A549 (cell line): ENCODE results near the gene SLC24A3. TPM values are rescaled to one million over a fixed set of nuclear protein-coding genes. Genes with fewer than 3 reads are reported as not detected.

Source experiments
- ATAC-seq, 2 experiments: fragments of 200-7000 bp in 1 of 2; fragments of >200 bp in 1 of 2; cut with Nextera tagmentation in 1 of 2; cut with Tn5 transposase in 1 of 2; 3 replicates each; pipeline versions ENCODE4 v1.8.0 to v1.9.1; 2018 to 2020; ENCODE audit warnings: mild to moderate bottlenecking in 1 of 2, moderate library complexity in 1 of 2
- CTCF ChIA-PET: fragments of 300-600 bp; sonication (Branson Sonifier 250); formaldehyde crosslinking; extraction: SDS; loops from one replicate; lab custom pipeline; 2021; ENCODE audit warnings: antibody characterized with exemption, inconsistent platforms; lab: Yijun Ruan, JAX
- POLR2A ChIA-PET: fragments of 350-600 bp; formaldehyde crosslinking; extraction: SDS; loops from one replicate; lab custom pipeline; 2021; ENCODE audit warnings: antibody characterized with exemption, inconsistent platforms; lab: Yijun Ruan, JAX
- DNase-seq, 2 experiments: peaks; one replicate each; pipeline versions ENCODE4 v3.0.0 to v3.0.0-alpha.2; 2011 to 2016; ENCODE audit warnings: low read depth in 1 of 2, low spot score in 1 of 2
- FAIRE-seq: peaks from 2 replicates; lab custom pipeline; 2011; peaks lifted over from hg19 to GRCh38; lab: Jason Lieb, UNC
- H3K27ac ChIP-seq, 2 experiments: fragments of >200 bp; sonication (Bioruptor Twin); formaldehyde crosslinking; 3 replicates each; pipeline ENCODE4 v1.5.1; 2016 to 2017
- H3K4me1 ChIP-seq: fragments of >200 bp; sonication (Bioruptor Twin); formaldehyde crosslinking; 3 replicates; pipeline ENCODE4 v1.6.1; 2016
- H3K4me2 ChIP-seq: fragments of >200 bp; sonication (Bioruptor Twin); formaldehyde crosslinking; 3 replicates; pipeline ENCODE4 v1.6.1; 2016
- H3K4me3 ChIP-seq: fragments of >200 bp; sonication (Bioruptor Twin); formaldehyde crosslinking; 3 replicates; pipeline ENCODE4 v1.5.1; 2016
- H3K9me3 ChIP-seq: fragments of >200 bp; sonication (Bioruptor Twin); formaldehyde crosslinking; 3 replicates; pipeline ENCODE4 v1.6.1; 2016
- BHLHE40 ChIP-seq: IDR thresholded peaks from 2 replicates; pipeline ENCODE4 v1.6.1; 2012; ENCODE audit warnings: low read depth, low read length, inconsistent platforms
- CEBPB ChIP-seq, 2 experiments: fragments of >200 bp in 1 of 2; sonication (Bioruptor Twin) in 1 of 2; formaldehyde crosslinking in 1 of 2; IDR thresholded peaks; 2 replicates each; pipeline ENCODE4 v1.6.1; 2012 to 2016
- CHD2 ChIP-seq: fragments of 150-350 bp; IDR thresholded peaks from 2 replicates; pipeline ENCODE4 v1.6.1; 2014; ENCODE audit warnings: low read length; ENCODE audit not compliant: partially characterized antibody
- E2F6 ChIP-seq: IDR thresholded peaks from 2 replicates; pipeline ENCODE4 v1.6.1; 2012; ENCODE audit warnings: low read depth, borderline replicate concordance
- EHF ChIP-seq: fragments of 250-450 bp; sonication (Bioruptor Pico); IDR thresholded peaks from 2 replicates; pipeline ENCODE4 v1.5.0; 2020; ENCODE audit warnings: mild to moderate bottlenecking
- EP300 ChIP-seq, 2 experiments: fragments of >200 bp; sonication (Bioruptor Twin); formaldehyde crosslinking; IDR thresholded peaks; 2 replicates in 1 of 2; 3 replicates in 1 of 2; pipeline ENCODE4 v1.6.1; 2016 to 2017
- ESRRA ChIP-seq: fragments of 150-350 bp; IDR thresholded peaks from 2 replicates; pipeline ENCODE4 v1.6.1; 2014; ENCODE audit warnings: mild to moderate bottlenecking, low read length, borderline replicate concordance
- HDAC2 ChIP-seq: fragments of 200-600 bp; sonication (generic); IDR thresholded peaks from 2 replicates; pipeline ENCODE4 v1.6.1; 2016
- HES2 ChIP-seq: fragments of >200 bp; sonication (Bioruptor Twin); formaldehyde crosslinking; IDR thresholded peaks from 2 replicates; pipeline ENCODE4 v1.6.1; 2016
- HEYL ChIP-seq: fragments of 250-450 bp; sonication (Bioruptor Pico); IDR thresholded peaks from 2 replicates; pipeline ENCODE4 v1.8.0; 2021; ENCODE audit warnings: mild to moderate bottlenecking, moderate library complexity
- HOXB13 ChIP-seq: fragments of 250-450 bp; sonication (Bioruptor Pico); IDR thresholded peaks from 2 replicates; pipeline ENCODE4 v1.5.0; 2020; ENCODE audit warnings: low read depth, mild to moderate bottlenecking, moderate library complexity
- JUNB ChIP-seq: fragments of >200 bp; sonication (Bioruptor Twin); formaldehyde crosslinking; IDR thresholded peaks from 2 replicates; pipeline ENCODE4 v1.6.1; 2016
- KDM1A ChIP-seq: fragments of 200-600 bp; sonication (generic); IDR thresholded peaks from 2 replicates; pipeline ENCODE4 v1.6.1; 2016; ENCODE audit warnings: low read depth, mild to moderate bottlenecking
- MAFK ChIP-seq: fragments of 450-650 bp; IDR thresholded peaks from 2 replicates; pipeline ENCODE4 v1.6.1; 2014; ENCODE audit not compliant: partially characterized antibody
- MAX ChIP-seq: IDR thresholded peaks from 2 replicates; pipeline ENCODE4 v1.6.1; 2012
- NPAS2 ChIP-seq: fragments of 250-450 bp; sonication (Bioruptor Pico); IDR thresholded peaks from 2 replicates; pipeline ENCODE4 v1.8.0; 2022; ENCODE audit warnings: mild to moderate bottlenecking, moderate library complexity, borderline replicate concordance
- PHF8 ChIP-seq: fragments of 200-600 bp; sonication (generic); IDR thresholded peaks from 2 replicates; pipeline ENCODE4 v1.6.1; 2016; ENCODE audit warnings: low read depth, mild to moderate bottlenecking, antibody characterized with exemption, moderate library complexity, borderline replicate concordance
- POLR2A ChIP-seq: IDR thresholded peaks from 2 replicates; pipeline ENCODE4 v1.6.1; 2012; ENCODE audit warnings: mild to moderate bottlenecking, low read length
- RAD21 ChIP-seq, 2 experiments: fragments of >200 bp in 1 of 2; sonication (Bioruptor Twin) in 1 of 2; formaldehyde crosslinking in 1 of 2; IDR thresholded peaks in 1 of 2; conservative IDR thresholded peaks in 1 of 2; 2 replicates in 1 of 2; 3 replicates in 1 of 2; pipeline ENCODE4 v1.6.1; 2012 to 2018; ENCODE audit warnings: inconsistent platforms in 1 of 2
- RARB ChIP-seq: fragments of 250-450 bp; sonication (Bioruptor Pico); IDR thresholded peaks from 2 replicates; pipeline ENCODE4 v1.8.0; 2021; ENCODE audit warnings: mild to moderate bottlenecking, moderate library complexity
- RCOR1 ChIP-seq: fragments of 150-350 bp; IDR thresholded peaks from 2 replicates; pipeline ENCODE4 v1.6.1; 2014; ENCODE audit warnings: antibody characterized with exemption, low read length, low read depth
- REST ChIP-seq: fragments of 200-600 bp; sonication (generic); IDR thresholded peaks from 2 replicates; pipeline ENCODE4 v1.6.1; 2016; ENCODE audit warnings: antibody characterized with exemption, mild to moderate bottlenecking, moderate library complexity
- RNF2 ChIP-seq: fragments of 200-600 bp; sonication (generic); IDR thresholded peaks from 2 replicates; pipeline ENCODE4 v1.6.1; 2016; ENCODE audit warnings: low read depth, mild to moderate bottlenecking, antibody characterized with exemption, moderate library complexity, borderline replicate concordance
- SREBF2 ChIP-seq: fragments of 450-650 bp; IDR thresholded peaks from 2 replicates; pipeline ENCODE4 v1.6.1; 2014; ENCODE audit warnings: mild to moderate bottlenecking, moderate library complexity
- USF2 ChIP-seq: fragments of 450-650 bp; IDR thresholded peaks from 2 replicates; pipeline ENCODE4 v1.6.1; 2014; ENCODE audit warnings: antibody characterized with exemption
- ZC3H11A ChIP-seq: fragments of 450-650 bp; IDR thresholded peaks from 2 replicates; pipeline ENCODE4 v1.6.1; 2014; ENCODE audit warnings: antibody characterized with exemption, mild to moderate bottlenecking
- ZFP36 ChIP-seq: fragments of 450-650 bp; IDR thresholded peaks from 2 replicates; pipeline ENCODE4 v1.6.1; 2014; ENCODE audit warnings: borderline replicate concordance; ENCODE audit not compliant: partially characterized antibody
- WGBS: methylation state at CpG from one replicate; pipeline ENCODE4 v1.1.6; 2017; ENCODE audit errors: missing lambda C conversion rate; 5-methylcytosine and 5-hydroxymethylcytosine counted together
- polyA plus RNA-seq, 4 experiments: library from polyadenylated mRNA; depleted of rRNA in 3 of 4; stranded (reverse); fragments of >200 nt; fragmentation: RNase III in 1 of 4; extraction: RNeasy Plus Mini Kit Qiagen cat#74134 plus additional on column Dnase treatment in 1 of 4; gene quantifications; 2 replicates in 3 of 4; 3 replicates in 1 of 4; pipeline ENCODE4 v1.2.3, GENCODE V29; 2011 to 2017

SLC24A3 gene
- polyA plus RNA-seq, 2 of the 4 experiments (the other 2 are of a cell fraction): 0.08 TPM; not detected in 1

GRCh38 chr20:19354950-19355349, 142.5 kb downstream of the SLC24A3 start (continued):
- TF ChIP-seq REST: no peak
- no peak for TF ChIP-seq HOXB13 (CRISPR knock-in tag)
- TF ChIP-seq PHF8: no peak
- TF ChIP-seq HEYL (CRISPR knock-in tag): no peak
- TF ChIP-seq EHF (CRISPR knock-in tag): no peak
- no peak for TF ChIP-seq RARB
- no peak for TF ChIP-seq USF2

GRCh38 chr20:19361790-19362189, 149.3 kb downstream of the SLC24A3 start:
- ChIA-PET POLR2A (no interaction called here), CTCF (interaction anchor here (1.5 kb wide), 1 partner anchor 17 kb away, joined by 3 read pairs; no protein-coding TSS in a partner anchor)
- Histone ChIP-seq H3K9me3 (no peaks in the 10 kb centered on the region), H3K27ac (no peak overlapping the region), H3K4me2 (no peak overlapping the region), H3K4me1 (no peaks in the 10 kb centered on the region), H3K4me3 (no peak overlapping the region)
- no peak for TF ChIP-seq RAD21 (conservative IDR thresholded peaks at IDR 0.05 in 1 of 2, IDR thresholded peaks at IDR 0.05 in 1 of 2)
- TF ChIP-seq ZFP36: no peak
- TF ChIP-seq RNF2: no peak
- TF ChIP-seq HDAC2: no peak
- DNase-seq (no peak), ATAC-seq (no peak), FAIRE-seq (no peak)
- WGBS: 3% methylated on average over 3 of the region's 3 CpGs

GRCh38 chr20:19363476-19363875, 151.0 kb downstream of the SLC24A3 start:
- 4% methylated on average over 4 of the region's 4 CpGs for WGBS
- Histone ChIP-seq H3K4me1 (no peaks in the 10 kb centered on the region), H3K4me3 (no peak overlapping the region), H3K4me2 (no peak overlapping the region), H3K9me3 (no peaks in the 10 kb centered on the region), H3K27ac (no peak overlapping the region)
- ATAC-seq (no peak), DNase-seq (no peak), FAIRE-seq (no peak)
- TF ChIP-seq HEYL (CRISPR knock-in tag) (no peak), POLR2A (no peak), ZC3H11A (no peak), HES2 (no peak), EP300 (IDR thresholded peaks at IDR 0.05) (no peak), REST (no peak), CEBPB (IDR thresholded peaks at IDR 0.05) (no peak), NPAS2 (no peak), E2F6 (no peak), HDAC2 (no peak), JUNB (no peak), MAFK (no peak), CHD2 (no peak), ESRRA (no peak), RCOR1 (no peak), MAX (no peak), KDM1A (no peak), BHLHE40 (no peak), SREBF2 (no peak)
- CTCF ChIA-PET: no interaction called here
- POLR2A ChIA-PET: no interaction called here
